ENCODE results near the gene CTNNA3.
"Not testable (repeated sequence)": the region's sequence is repeated elsewhere in the genome, so short reads cannot be mapped to it uniquely, and the experiment has no call there.

Gene CTNNA3

DNA sequence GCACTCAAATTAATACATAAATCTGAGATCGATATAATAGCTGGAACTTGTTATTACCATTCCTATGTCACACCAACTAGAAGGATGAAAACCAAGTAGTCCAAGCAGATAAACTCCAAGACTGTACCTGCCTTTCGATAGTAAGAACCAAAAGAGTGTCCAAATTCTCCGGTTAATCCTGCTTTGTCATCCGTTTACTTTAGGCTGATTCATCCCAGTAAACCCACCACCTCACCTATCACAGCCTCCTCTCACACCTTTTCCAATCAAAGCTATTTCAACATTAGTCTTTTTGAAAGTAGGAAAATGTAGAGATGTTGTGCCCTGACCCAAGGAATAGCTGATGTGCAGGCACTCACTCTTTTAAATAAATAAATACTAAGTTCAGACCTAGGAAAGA, 177.2 kb downstream of the CTNNA3 start:
- no peak for DNase-seq (ENCODE audit: low read depth in 1 of 2, low spot score in 1 of 2)

DNA sequence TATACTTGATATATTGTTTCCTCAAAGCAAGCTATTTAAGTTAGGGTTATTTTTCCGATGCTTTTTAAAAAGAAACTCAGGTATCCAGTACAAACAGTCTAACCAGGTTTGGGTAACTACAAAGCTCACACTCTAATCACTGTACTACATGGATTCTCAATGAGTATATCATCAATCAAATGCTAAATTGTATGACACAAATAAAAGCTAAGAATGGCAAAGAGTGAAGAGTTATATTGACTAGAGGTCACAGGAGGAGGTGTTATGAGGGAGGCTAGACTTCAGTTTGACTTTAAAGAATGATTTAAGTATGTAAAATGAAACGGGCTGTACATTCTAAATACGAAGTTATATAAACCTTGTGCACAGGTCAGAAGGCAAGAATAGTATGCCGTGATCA, 178.0 kb downstream of the CTNNA3 start:
- no peak for DNase-seq (ENCODE audit: low read depth in 1 of 2, low spot score in 1 of 2)

DNA sequence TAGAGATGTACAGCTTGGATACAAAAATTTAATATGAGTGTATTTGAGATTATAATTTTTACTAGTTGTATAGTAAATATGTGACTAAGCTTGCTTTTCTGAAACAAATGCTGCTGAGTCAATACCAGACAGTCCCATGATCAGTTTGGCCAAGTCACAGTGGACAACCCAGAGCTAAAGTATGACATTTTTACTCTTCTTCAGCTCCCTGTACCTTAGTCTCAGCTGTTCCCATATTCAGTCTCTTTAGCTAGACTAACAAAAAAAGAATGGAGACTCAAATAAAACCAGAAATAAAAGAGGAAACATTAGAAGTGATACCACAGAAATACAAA, 189.3 kb downstream of the CTNNA3 start:
- DNase-seq (ENCODE audit: low read depth in 1 of 2, low spot score in 1 of 2): no peak

DNA sequence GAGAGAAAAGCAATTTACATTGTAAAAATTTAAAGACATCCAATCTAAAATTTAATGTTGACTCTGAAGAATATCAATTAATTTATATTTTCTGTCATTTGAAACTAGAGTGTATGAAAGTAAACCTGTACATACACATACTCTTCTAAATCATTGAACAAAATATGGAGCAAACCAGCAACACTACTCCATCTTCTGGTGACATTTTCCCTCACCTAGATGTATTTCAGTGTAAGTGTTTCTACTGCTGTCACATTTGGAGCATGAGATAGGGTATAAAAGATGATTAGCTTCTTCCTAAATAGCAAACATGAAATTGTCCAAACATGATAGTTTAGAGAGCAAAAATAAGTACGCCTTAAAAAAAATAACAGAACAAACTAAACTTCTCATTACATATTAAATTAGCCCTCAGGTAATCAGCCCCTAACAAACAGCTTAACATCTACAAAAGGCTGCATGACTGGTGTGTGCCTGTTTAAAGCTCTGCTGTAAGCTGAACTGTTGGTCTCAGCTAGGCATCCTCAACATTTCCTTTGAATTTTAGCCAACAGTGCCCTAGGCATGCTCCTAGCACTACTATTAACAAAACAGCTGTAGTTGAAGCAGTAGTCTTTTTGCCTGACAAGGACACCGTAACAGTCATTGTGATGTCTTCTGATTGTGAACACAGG, 189.8 kb downstream of the CTNNA3 start:
- DNase-seq (ENCODE audit: low read depth in 1 of 2, low spot score in 1 of 2): no peak

DNA sequence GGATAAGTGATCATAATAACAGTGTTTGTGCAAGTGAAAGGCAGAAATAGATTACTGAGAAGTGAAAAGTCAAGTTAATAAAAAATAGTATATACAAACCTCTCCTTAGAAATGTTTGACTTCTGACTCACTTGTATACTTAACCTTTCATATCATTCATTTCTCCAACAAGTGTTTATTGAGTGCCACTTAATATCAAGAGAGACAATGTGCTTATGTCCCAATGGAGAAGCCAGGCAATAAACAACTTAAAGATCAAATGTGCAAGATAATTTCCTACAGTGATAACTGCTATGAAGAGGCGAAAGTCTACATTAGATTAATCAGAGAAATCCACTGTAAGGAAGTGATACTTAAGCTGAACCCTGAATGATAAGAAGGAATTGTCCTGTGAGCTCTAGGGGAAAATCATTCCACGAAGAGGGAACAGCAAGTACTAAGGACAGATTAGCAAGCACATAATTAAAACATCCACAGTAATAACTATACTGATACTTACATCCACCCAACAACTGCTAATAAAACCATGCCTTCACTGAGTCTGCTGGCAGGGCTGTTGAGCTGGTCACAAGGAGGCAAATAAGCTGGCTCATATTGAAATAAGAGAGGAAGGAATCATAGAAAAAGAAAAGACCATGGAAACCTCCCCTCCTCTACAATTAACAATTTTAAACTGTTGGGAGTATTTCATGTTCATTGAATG, 203.5 kb downstream of the CTNNA3 start:
- DNase-seq (ENCODE audit: low read depth in 1 of 2, low spot score in 1 of 2): no peak

DNA sequence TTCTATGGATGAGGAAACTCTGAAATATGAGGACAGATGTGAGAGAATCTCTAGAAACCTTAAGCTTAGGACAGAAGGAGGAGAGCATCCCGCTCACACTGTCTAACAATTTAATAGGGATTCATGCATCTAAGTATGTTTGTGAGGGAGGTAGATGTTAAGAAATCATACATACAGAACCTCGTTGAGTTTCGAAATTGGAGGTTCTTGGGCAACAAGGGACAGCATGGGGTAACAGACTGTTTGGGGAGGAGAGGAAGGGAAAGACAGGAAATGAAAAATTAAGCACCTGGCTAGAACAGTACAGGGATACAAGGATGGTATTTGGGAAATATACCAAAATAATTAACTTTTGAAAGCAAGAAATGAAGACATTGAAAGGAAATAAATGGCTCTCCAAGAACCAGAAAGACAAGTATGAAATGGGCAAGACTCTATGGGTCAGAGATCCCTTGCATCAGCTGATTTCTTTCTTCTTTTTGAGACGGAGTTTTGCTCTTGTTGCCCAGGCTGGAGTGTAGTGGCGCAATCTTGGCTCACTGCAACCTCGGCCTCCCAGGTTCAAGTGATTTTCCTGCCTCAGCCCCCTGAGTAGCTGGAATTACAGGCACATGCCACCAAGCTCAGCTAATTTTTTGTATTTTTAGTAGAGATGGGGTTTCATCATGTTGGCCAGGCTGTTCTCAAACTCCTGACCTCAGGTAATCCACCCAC, 207.9 kb downstream of the CTNNA3 start:
- no peak for DNase-seq (ENCODE audit: low read depth in 1 of 2, low spot score in 1 of 2)

DNA sequence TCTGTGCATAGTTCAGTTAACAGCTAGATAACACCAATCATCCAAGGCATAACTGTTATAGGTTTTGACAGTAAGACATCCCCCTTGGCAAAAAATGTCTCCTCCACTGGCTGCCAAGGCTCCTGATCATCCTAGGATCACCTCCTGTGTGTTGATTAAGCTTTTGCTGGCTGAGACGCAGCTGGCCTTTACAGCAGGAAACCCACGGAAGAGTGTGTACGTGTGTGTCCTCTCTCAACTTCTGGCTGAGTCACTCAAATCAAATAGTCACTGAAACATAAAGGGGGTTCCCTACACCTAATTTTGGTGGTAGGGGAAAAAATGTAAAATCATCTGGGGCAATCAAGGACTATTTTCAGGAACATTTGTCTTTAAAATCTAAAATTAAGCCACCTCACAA, 208.8 kb downstream of the CTNNA3 start:
- no peak for DNase-seq (ENCODE audit: low read depth in 1 of 2, low spot score in 1 of 2)

DNA sequence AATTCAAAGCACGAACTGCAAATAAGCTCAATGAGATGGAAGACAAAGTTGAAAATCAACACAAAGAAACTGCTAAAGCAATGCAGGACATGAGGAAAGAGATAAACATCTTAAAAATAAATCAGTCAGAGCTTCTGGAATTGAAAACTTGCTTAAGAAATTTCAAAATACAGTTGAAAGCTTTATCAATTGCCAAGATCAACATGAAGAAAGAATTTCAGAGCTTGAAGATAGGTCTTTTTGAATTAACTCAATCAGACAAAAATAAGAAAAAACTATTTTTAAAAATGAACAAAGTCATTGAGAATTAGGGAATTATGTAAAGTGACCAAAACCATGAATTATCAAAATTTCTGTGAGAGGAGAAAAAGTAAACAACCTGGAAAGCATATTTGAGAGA, 218.1 kb downstream of the CTNNA3 start:
- no peak for DNase-seq (ENCODE audit: low read depth in 1 of 2, low spot score in 1 of 2)

DNA sequence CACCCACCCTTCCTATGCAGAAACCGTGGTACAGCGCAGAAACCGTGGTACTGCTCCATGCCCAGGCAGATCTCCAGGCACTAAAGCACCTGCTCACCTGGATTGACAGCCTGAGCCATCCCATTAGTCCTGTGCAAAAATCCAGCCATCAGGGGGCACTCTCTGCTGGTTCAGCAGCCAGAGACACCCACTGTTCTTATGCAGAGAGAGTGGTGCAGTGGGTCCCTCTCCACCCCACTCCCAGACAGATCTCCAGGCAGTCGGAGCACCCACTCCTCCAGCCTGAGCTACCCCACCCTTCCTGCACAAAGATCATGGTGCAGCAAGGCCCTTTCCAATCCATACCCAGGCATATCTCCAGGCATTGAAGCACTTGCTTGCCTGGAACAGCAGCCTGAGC, 219.8 kb downstream of the CTNNA3 start:
- no peak for DNase-seq (ENCODE audit: low read depth in 1 of 2, low spot score in 1 of 2)

DNA sequence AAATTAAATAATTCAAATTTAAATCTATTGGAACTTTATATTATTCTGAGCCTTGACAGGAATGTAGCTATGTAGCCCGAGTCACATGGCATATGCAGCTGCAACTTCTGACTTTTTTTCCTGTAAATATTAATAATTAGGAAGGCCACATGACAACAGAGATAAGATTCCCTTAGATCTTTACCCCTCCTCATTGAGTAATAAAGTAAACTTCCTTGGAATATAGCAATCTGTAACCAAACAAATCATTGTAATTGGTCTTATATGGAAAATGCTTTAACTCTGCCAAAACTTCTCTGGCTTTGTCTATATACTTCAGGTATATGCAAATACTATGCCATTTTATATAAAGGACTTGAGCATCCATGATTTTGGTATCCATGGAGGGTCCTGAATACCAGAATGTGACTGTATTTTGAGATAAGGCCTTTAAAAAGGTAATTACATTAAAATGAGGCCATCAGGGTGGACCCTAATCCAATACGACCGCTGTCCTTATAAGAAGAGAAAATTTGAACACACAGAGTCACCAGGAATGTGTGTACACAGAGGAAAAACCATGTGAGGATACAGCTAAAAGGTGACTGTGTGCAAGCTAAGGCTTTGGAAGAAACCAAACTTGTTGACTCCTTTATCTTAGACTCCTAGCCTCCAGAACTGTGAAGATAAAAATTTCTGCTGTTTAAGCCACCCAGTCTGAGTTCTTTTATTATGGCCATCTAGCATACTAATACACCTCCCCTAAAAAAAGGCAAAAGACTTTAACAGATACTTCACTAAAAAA, 222.0 kb downstream of the CTNNA3 start:
- DNase-seq (ENCODE audit: low read depth in 1 of 2, low spot score in 1 of 2): no peak

DNA sequence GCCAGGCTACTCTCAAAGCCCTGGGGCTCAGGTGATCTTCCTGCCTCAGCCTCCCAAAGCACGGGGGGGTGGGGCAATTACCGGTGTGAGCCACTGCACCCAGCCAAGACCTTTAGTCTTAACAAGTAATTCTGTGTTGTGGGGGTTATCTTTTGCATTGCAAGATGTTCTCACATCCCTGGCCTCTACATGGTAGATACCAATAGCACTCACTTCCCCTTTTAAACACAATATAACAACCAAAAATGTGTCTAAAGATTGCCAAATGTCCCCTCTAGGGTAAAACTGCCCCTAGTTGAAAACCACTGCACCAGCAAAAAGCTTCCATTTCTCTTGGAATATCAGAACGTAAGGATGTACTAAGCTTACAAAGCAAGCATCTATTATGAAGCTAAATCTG, 225.0 kb downstream of the CTNNA3 start:
- DNase-seq (ENCODE audit: low read depth in 1 of 2, low spot score in 1 of 2): no peak

DNA sequence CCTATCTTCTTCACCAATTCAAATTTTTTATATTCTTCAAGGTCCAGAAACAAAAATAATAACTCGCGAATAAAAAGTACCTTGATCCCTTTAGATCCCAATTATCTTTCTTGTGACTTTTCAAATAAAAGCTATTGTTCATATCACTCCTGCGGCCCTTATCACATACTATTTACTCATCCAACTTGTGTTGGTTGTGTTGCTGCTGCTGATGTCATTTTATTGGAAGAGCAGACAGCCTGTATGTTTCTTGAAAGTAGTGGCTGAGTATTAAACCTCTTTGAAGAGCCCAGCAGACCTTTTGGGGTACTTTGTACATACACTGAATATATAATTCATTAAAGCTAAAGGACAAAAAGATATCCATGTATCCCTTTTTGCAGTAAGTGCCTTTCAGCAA, 231.7 kb downstream of the CTNNA3 start:
- DNase-seq (ENCODE audit: low read depth in 1 of 2, low spot score in 1 of 2): no peak

DNA sequence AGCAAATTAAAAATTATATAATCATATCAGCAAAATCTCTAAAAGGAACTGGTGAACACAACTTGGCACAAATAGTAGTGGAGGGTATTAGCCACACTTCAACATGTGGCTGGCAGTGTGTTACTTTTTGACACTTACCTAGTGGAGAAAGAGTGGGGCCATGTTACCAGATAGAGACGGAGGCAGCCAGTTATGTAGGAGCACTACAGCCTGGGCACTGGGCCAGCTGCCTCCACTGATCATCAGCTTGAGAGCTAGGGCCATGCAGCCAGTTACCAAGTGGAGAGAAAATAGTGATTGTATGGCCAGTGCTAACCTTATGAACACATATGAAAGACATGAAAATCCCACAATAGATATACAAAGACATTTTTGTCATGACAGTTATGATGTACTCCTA, 243.1 kb downstream of the CTNNA3 start:
- no peak for DNase-seq (ENCODE audit: low read depth in 1 of 2, low spot score in 1 of 2)

DNA sequence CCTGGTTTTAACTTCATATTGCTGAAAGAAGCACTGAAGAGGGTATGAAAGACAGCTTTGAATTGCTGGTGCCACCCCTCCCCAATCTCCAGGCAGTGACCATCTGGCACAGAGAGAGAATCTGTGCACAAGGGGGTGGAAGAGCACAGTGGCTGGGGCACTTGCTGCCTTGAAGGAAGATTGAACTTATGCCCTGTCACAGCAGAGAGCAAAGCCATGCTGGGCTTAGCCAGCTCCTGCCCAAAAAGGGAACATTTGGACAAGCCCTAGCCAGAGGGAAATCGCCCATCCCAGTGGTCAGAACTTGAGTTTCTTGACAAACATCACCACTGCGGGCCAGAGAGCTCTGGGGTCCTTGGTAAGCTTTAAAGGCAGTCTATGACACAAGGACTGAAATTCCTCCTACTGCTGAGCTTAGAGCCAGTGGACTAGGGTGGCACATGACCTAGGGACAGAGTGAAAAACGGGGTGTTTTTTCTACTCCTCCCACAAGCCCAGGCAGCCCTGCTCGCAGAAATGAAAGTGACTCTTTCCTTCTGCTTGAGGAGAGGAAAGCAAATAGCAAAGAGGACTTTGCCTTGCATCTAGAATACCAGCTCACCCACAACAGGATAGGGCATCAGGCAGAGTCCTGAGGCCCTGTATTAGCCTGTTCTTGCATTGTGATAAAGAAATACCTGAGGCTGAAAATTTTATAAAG, 257.2 kb downstream of the CTNNA3 start:
- DNase-seq (ENCODE audit: low read depth in 1 of 2, low spot score in 1 of 2): no peak

DNA sequence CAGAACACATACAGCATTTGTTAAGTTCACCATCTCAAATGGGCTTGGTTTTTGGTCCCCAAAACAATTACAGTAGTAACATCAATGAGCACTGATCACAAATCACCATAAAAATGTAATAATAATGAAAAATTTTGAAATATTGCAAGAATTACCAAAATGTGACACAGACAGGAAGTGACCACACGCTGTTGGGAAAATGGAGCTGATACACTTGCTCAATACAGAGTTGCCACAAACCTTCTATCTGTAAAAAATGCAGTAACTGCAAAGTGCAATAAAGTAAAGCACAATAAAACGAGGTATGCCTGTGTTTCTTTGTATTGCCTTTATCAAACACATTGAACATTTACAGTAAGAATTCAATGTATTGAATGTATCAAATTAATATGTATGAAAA, 262.7 kb downstream of the CTNNA3 start:
- no peak for DNase-seq (ENCODE audit: low read depth in 1 of 2, low spot score in 1 of 2)

DNA sequence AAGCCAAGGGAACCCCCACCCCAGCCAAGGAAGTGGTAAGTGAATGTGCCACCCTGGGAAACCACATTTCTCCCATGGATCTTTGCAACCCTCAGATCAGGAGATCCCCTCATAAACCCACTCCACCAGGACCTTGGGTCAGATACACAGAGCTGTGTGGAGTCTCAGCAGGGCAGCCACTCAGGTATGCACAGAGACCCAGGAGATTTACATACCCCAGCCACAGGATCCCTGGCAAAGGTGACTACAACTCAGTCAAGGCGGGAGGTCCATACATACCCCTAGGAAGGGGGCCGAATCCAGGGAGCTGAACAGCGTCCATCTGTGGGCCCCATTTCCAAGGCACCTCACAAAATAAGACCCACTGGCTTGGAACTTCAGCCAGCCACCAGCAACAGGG, 293.4 kb downstream of the CTNNA3 start:
- DNase-seq (ENCODE audit: low read depth in 1 of 2, low spot score in 1 of 2): no peak

DNA sequence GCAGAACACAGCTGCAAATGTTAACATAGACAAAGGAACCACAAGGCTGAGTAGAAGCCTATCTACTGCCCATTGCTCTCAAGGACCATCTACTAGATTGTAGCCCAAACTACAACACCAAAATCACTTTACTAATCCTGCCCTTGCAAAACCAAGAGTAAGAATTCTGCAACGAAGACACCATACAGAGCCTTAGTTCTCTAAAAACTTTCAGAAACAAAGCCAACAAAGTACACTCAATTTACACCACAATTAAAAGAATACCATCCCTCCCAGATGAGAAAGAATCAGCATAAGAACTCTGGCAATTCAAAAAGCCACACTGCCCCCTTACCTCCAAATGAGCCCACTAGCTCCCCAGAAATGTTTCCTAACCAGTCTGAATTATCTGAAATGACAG, 294.3 kb downstream of the CTNNA3 start:
- no peak for DNase-seq (ENCODE audit: low read depth in 1 of 2, low spot score in 1 of 2)

DNA sequence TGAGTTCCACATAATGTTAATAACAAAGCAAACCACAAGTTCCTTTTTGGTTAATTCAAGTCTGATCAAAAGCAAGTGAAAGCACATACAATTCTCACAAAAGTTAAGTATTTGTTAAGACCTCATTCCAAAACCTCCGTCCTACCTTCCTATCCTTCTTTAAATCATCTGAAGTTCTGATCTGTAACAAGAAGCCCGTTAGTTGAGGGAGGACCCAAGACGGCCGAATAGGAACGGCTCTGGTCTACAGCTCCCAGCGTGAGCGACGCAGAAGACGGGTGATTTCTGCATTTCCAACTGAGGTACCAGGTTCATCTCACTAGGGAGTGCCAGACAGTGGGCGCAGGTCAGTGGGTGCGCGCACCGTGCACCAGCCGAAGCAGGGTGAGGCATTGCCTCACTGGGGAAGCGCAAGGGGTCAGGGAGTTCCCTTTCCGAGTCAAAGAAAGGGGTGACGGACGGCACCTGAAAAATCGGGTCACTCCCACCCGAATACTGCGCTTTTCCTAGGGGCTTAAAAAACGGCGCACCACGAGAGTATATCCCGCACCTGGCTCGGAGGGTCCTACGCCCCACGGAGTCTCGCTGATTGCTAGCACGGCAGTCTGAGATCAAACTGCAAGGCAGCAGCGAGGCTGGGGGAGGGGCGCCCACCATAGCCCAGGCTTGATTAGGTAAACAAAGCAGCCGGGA, 309.0 kb downstream of the CTNNA3 start:
- DNase-seq (ENCODE audit: low read depth in 1 of 2, low spot score in 1 of 2): not testable (repeated sequence)

DNA sequence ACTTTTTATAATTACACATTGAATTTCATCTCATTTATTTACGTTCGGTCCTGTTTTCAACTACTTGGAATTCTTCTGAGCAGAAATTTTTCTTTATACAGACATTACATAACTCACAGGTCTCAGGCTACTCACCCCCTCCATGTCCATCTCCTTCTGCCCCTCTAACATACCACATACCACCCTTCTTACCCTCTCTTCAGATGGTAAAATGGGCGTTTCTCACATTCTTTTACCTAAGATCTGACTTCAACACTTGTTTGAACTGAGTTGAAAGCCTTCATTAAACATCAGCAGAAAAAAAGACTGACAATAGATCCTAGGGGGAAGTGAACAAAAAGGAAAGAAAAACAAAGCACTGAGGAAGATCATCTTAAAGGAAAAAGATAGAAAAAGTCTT, 309.7 kb downstream of the CTNNA3 start:
- DNase-seq (ENCODE audit: low read depth in 1 of 2, low spot score in 1 of 2): no peak

DNA sequence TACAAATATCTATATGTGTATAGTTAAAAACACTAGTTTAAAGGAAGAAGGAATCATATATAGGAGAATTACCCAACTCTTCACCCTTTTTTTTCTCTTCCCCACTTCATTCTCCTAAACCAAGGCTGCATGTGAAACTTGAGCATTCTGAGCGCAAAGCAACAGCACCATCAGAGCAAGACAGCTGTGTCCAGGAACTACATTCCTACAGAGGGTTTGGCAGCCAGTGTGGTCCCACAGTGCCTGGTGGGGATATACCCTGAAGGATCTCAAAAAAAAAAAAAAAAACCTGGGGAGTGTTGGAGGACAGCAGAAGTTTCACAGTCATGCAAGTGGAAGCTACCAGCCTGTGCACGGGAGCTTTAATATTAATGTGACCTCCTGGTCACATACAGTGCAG, 310.4 kb downstream of the CTNNA3 start:
- no peak for DNase-seq (ENCODE audit: low read depth in 1 of 2, low spot score in 1 of 2)

DNA sequence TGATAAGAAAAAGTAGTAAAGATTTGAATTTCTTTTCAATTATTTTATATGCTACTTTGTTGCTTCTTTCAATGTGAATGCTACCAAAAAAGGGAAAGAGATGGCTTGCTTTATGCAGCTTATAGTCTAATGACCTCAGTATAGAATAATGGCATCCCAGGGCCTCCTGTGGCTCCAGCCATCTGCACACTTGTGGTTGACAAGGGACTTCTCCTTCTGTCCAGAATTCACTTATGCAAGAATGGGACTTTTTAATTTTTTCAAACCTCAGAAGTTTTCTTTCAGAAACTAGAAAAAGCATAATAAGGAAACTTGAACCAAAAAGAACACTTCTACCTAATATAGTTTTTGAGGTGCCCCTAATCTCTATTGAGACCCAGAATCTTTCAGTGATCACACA, 310.9 kb downstream of the CTNNA3 start:
- DNase-seq (ENCODE audit: low read depth in 1 of 2, low spot score in 1 of 2): no peak
